ENCODE data around the gene HNRNPUL2.

Gene HNRNPUL2

GRCh38 chr11:62666259-62666926 is 60.9 kb downstream of the HNRNPUL2 start:
- no peak for DNase-seq (ENCODE audit: low spot score)

GRCh38 chr11:62665599-62666258 is 61.5 kb downstream of the HNRNPUL2 start:
- peak; percentile 53 for DNase-seq (ENCODE audit: low spot score)

GRCh38 chr11:62665075-62665598 is 62.1 kb downstream of the HNRNPUL2 start, which contains the start of the genes C11orf98 and CSKMT:
C11orf98 (minus strand) TSS chr11:62665210; CDS start chr11:62665169, 41 bp downstream.
CSKMT (plus strand) TSS chr11:62665312; CDS start chr11:62665880, 568 bp downstream.
- DNase-seq (ENCODE audit: low spot score), result peak; percentile 92

GRCh38 chr11:62664405-62665074 is 62.7 kb downstream of the HNRNPUL2 start:
- peak; percentile 78 for DNase-seq (ENCODE audit: low spot score)

Data from SW480 (cell line).